GF-D8 (cell line): ENCODE results near the gene DCP1A.
"Not testable (repeated sequence)": the region's sequence is repeated elsewhere in the genome, so short reads cannot be mapped to it uniquely, and the experiment has no call there.

Source experiments
- DNase-seq: peaks from one replicate; lab custom pipeline; 2025; lab: John Stamatoyannopoulos, UW

Gene DCP1A

DNA sequence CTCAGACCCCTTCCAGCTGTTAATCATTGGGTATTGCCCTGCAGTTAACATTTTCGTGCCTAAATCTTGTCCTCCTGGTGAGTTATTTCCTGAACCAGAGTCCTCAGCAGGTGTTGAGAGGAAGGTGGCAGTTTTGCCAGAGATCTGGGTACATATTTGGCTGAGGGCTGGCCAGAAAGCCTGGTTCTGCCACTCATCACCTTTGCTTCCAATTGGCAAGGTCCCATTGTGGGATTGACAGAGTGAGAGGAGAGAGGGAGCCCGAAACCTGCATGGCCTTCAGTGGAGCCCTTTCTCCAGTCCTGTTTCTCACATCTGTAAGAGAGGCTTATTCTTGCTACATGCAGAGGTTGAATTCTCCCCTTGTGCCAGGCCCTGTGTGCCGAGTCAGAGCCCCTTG is 82.6 kb downstream of the DCP1A start:
- no peak for DNase-seq

DNA sequence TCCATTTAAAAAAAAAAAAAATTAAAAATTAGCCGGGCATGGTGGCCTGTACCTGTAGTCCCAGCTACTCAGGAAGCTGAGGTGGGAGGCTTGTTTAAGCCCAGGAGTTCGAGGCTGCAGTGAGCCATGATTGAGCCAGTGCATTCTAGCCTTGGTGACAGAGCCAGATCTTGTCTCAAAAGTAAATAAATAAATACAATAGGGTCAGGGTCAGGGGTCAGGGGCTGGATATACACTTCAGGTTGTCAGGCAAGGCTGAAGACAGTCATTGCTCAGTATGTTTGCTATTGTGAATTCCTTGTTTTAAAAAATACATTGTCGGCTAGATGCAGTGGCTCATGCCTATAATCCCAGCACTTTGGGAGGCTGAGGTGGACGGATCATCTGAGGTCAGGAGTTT is 83.4 kb downstream of the DCP1A start:
- no peak for DNase-seq

DNA sequence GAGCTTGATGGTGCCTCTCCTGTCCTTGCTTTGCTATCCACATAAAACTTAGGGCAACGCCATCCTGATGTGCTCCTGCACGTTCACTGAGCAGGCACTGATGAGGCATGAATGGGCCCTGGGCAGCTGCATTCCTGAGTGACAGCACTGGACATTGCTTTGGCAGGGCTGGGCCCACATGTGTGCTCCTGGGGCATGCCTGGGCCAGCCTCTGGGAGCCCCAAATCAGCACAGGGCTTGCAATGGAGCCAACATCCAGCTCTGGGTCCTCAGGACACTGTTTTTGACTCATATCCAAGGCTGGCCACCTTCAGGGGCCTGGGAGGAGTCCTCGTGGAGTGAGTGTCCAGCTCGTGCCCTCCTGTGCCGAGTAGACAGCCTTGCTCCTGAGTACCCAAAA is 85.6 kb downstream of the DCP1A start:
- no peak for DNase-seq

DNA sequence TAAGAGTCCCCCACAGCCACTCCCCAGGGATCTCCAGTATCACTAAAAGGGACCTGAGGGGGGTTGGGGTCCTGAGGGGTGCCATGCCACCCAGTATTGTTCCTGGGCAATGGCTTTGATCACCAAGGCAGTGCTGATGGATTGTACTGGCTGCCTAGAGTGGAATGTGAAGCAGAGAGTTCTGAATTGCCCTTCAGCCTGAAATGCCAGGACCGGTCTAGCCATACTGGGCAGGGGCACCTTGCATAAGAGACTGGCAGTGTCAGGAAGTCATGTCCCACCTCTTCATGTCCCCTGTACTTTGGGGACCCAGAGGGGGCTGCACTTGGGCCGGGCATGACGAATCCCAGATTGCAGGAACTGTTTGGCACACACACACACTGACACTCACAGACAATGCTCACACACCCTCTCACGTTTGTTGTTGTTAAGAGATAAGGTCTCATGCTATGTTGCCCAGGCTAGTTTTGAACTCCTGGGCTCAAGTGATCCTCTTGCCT is 87.0 kb downstream of the DCP1A start:
- DNase-seq: no peak

DNA sequence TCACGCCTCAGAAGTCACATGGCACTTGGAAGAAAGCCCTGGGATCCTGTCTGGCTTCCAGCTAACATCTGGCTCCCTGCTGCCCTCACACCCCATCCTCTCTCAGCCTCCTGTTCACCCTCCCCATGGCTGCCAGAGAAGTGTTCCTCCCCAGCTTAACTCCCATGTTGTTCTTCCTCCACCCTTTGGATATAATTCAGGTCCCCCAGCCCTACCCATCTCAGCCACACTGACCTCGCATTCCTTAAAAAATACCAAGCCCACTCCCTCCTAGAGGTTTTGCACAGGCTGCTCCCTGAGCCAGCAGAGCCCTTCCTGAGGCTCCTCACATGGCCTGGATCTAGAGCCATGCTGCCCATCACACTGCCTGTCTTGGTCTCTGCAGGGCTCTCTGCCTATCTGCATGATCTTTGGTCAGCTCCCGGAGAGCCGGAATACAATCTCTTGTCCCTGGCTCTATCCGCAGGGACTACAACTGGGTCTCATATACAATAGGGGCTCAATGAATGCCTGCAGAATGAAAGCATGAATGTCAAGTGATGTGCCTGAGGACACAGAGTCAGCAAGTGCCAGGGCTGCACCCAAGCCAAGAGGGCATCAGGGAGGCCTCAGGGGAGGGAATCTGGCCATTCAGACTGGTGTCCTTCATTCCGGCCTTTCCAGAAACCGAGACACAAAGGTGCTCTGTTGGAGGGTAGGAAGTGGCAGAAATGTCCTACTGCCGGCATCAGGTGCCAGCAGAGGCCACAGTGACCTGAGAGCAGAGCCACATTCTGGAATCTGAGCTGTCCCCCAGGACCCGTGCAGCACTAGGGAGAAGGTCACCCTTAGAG is 87.7 kb downstream of the DCP1A start:
- no peak for DNase-seq

DNA sequence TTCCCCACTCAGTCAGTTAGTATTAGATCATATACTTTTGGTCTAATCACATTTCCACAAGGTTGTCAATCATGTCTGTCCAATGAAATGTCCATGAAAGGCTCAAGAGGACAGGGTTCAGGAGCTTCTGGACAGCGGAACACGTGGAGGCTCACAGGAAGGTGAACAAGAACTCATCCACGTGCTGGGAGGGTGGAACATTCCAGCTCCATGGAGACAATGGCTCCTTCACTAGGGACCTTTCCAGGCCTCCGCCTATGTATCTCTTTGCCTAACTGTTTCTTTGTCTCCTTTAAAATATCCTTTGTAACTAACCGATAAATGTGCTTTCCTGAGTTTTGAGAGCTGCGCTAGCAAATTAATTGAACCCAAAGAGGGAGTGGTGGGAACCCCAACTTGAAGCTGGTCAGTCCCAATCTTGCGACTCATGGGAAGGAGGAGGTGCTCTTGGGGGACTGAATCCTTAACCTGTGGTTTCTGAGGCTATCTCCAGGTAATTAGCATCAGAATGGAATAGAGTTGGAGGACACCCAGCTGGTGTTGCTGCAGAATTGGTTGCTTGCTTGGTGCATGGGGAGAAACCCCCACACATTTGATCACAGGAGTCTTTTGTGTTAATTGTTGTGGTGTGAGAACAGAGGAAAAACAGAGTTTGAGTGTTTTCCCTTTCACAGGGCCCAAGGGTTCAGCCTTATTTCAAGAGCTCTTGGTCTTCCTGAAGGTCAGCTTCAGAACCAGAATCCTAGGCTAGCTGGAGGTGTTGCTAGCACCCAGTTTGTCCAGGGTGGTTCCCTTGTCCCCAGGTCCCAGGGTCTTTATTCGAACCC is 88.5 kb downstream of the DCP1A start:
- DNase-seq: no peak

DNA sequence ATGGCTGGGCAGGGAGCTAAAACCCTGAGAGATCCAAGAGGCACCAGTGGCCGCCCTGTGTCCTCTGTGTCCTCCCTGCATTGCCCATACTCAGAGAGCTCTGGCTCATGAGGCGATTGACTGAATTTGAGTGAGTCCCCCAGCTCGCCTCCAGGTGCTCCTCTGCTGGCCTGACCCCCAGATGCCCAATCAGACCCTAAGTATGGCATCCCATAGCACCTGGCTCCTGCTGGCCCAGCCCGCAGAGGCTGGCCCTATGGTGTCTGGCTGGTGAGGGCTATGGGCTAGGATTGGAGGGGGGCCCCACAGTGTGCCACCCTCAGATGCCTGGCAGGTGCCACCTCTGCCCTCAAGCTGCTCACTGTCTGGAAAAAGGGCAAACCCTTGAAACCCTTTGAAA is 89.9 kb downstream of the DCP1A start:
- DNase-seq: no peak

DNA sequence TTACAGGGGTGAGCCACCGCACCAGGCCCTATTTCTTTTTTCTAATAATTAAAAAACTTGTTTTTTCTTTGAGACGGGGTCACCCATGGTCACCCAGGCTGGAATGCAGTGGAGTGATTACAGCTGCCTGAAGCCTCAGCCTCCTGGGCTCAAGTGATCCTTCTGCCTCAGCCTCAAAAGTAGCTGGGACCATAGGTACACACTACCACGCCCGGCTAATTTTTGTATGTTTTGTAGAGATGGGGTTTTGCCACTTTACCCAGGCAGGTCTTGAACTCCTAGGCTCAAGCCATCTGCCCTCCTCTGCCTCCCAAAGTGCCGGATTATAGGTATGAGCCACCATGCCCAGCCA is 90.7 kb downstream of the DCP1A start:
- no peak for DNase-seq

DNA sequence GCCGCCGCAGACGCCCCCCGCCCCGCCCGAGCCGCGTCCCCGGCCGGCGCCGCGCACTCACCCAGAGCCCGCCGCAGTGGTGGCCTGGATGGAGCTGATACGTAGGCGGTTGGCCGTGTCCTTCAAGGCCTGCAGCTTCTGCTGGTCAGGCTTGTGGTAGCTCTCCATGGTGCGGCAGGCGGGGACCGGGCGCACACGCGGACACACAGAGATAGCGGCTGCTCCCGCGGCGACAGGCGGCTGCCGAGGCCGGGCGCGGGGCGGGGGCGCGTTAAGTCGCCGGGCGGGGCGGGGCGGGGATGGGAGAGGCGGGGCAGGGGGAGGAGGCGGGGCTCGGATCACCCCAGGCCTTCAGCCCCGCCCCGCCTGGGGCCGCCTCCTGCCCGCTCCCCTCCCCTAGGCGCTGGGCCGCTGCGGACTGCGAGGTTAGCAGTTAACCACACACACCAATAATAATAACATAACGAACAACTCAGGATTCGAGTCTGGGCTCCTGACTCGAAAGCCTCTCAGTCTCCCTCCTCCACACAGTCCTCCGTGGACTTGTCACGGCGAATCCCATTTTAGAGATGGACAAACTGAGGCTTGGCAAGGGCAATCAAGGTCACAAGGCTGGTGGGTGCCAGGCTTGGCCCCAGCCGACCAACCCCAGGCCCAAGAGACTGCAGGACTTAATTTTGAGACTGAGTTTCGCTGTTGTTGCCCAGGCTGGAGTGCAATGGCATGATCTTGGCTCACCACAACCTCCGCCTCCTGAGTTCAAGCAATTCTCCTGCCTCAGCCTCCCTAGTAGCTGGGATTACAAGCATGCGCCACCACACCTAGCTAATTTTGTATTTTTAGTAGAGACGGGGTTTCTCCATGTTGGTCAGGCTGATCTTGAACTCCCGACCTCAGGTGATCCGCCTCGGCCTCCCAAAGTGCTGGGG is 91.3 kb downstream of the DCP1A start, which contains the start of gene TKT:
Gene TKT, minus strand, starts transcription at position 248 of the 929 bp plus-strand sequence. Its CDS starts 80 bp downstream, at position 168.
- DNase-seq: peak; percentile 57

DNA sequence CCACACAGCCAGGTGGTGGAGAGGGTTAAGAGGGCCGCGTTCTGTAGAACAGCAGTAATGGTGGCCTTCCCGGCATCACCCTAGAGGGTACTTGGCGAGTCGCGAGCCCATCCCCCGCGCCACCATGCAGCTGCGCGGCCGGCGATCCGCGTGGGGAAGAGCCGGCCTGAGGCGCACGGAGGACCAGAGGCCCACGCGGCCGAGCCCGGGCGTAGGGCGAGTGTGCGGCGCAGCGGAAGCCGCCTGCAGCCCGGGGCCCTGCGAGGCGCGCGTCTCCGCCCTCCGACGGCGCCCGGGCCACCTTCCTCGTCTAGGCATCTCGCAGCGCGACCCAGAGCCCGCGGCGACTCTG is 91.9 kb downstream of the DCP1A start:
- no peak for DNase-seq

DNA sequence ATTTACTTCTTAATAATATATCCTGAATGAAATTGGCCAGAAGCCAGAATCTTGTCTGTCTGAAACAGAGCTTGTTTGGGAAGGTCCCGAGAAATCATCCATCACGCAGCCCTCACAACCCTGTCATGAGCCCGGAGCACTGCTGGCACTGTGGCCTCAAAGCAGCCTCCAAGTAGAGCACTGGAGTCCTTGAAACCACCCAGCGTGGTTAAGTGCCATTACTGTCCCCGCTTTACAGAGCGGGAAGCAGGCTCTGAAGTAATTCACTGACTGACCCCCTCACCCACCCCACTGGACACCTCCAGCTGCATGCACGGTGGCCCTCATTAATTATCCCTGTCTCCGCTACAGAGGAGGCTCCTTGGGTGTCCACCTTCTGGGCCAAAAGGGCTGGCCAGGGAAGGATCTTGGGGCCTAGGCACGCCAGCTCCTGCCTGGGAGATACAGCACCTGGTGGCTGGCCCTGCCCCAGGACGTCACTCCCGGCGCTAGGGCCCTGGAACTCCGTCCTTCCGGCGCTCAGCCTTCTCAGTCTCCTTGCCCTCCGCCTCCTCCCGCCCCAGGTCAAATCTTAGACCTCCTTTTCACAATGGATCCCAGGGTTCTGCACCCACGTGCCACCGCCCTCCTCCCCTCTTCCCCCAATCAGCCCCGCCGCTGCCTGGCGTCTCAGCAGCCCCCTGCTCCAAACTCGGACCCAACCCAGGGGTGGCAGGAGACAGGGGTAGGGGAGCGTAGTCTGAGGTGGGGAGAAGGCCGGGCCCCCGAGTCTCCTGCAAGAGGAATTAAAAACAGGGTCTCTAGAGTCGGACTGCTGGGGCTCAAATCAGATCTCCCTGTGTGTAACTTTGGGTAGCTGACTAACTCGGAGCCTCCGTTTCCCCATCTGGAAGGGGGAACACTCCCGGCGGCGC is 92.6 kb downstream of the DCP1A start:
- DNase-seq: no peak

DNA sequence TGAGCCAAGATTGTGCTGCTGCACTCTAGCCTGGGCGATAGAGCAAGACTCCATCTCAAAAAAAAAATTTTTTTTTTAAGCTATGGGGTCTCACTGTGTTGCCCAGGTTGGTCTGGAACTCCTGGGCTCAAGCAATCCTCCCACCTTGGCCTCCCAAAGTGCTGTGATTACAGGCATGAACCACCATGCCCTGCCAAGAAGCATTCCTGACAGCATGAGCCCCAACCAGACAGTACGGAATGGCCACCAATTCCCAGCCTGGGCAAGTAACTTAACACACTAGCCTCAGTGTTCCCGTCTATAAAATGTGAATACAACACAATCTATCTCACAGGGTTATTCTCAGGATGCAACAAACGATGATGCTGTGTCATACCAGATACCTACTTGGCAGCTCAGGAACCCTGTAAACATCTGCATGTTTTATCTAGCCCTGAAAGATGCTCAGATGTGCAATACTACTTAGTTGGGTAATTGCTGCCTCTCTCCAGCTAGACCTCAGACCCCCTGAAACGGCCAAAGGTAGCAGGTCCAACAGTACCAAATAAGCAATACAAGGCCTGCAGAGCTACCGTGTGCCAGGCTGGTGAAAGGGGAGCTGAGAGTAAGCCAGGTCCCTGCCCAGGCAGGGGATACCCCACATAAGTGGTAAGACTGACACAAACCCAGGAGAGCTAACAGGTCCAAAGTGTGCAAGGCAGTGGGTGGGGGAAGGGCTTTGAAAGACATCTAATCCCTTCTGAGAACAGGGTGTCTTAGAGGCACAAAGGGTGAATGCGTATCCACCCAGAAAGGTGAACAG is 93.4 kb downstream of the DCP1A start:
- no peak for DNase-seq

DNA sequence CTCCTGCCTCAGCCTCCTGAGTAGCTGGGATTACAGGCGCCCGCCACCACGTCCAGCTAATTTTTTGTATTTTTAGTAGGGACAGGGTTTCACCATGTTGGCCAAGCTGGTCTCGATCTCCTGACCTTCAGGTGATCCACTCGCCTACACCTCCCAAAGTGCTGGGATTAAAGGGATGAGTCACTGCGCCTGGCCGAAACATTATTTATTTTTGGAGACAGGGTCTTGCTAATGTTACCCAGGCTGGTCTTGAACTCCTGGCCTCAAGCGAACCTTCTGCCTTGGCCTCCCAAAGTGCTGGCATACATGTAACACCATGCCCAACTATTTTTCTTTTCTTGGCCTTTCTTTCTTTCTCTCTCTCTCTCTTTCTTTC is 94.4 kb downstream of the DCP1A start:
- DNase-seq: not testable (repeated sequence)

DNA sequence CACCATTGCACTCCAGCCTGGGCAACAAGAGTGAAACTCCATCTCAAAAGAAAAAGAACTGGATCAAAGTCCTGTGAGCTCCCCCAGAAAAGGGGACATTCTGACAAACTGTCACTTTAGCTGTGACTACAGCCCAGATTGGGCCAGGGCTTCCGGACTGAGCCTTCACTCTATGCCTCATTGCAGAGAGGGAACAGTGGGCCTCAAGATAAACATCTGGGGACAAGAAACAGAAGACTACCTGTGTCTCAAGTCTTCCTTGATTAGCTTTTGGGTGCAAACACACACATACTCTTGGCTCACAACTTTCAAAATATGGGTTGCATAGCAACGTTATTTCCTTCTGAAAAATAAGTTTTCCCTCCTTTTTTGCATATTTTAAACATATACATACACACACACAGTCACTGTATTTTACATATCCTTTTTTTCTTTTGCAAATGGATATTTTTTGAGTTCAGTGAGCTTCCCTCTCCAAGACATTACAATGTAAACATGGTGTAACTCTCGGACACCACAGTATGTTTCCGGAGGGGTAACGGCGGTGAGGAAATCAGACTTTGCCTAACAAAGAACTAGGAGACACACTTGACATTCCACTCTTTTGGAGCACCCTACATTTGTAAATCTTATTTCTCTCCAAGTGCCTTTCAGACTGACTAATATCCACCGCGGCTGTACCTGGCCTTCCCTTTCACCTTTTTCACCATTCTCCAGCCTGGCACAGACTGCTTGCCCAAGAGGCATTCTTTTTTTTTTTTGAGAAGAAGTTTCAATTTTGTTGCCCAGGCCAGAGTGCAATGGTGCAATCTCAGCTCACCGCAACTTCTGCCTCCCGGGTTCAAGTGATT is 95.0 kb downstream of the DCP1A start:
- DNase-seq: peak; percentile 88

DNA sequence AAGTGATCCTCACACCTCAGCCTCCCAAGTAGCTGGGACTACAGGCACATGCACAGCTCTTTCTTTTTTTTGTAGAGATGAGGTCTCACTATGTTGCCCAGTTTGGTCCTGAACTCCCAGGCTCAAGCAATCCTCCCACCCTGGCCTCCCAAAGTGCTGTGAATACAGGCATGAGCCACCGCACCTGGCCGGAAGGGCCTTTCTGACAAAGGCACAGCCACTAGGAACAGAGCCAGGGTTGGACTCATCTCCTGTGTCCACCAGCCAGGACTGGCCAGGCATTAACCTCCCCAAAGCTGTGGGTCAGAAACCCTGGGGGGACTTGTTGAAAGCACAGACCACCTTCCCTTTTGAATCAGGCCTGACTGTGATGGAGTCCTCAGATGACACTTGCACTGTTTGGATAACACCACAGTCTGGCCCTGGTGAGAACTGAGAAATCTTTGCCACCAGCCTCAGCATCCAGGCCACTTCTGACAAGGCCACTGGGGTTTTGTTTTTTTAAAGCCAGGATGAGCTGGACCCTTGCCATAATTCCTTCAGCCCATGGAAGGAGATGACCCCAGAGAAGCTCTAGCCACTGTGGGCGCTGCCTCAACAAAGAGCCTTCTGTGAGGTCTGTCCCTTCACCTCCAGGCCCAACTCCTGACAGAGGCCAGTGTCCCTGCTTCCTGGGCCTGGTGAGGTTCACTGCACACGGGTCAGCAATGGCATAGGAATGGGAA is 96.3 kb downstream of the DCP1A start:
- no peak for DNase-seq

DNA sequence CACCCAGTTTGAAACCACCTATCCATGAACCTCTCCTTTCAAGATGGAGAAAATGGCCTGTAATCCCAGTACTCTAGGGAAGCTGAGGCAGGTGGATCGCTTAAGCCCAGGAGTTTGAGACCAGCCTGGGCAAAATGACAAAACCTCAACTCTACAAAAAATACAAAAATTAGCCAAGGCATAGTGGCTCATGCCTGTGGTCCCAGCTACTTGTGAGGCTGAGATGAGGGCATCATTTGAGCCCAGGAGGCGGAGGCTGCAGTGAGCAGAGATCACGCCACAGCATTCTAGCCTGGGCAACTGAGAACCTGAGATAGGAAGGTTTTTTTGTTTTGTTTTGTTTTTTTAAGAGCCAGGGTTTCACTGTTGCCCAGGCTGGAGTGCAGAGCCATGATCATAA is 96.9 kb downstream of the DCP1A start:
- DNase-seq: no peak

DNA sequence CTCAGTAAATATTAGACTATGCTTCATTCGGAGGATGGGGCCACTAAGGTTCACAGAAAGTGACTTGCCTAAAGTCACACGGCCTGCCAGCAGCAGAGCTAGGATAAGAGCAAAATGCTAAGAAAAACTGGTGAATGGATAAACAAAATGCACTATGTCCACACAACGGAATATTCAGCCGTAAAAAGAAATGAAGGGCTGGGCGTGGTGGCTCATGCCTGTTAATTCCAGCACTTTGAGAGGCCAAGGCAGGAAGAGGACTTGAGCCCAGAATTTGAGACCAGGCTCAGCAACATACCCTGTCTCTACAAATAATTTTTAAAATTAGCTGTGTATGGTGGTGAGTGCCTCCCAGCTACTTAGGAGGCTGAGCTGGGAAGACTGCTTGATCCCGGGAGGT is 99.2 kb downstream of the DCP1A start:
- no peak for DNase-seq

DNA sequence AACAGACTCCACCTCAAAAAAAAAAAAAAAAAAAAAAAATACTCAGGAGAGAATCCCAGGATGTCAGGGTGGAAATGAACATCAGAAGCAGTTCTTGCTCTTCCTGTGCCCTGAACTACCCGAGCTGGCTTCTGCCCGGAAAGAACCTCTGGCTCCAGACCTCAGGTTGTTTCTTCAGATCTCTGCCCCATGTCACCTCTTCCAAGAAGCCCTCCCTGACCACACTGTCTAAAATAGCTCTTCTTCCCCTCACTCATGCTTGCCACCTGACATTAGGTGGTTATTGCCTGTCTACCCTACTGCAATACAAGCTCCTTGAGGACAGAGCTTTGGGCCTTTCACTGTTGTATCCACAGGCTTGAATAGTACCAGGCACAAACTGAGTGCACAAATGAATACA is 99.7 kb downstream of the DCP1A start:
- DNase-seq: no peak

DNA sequence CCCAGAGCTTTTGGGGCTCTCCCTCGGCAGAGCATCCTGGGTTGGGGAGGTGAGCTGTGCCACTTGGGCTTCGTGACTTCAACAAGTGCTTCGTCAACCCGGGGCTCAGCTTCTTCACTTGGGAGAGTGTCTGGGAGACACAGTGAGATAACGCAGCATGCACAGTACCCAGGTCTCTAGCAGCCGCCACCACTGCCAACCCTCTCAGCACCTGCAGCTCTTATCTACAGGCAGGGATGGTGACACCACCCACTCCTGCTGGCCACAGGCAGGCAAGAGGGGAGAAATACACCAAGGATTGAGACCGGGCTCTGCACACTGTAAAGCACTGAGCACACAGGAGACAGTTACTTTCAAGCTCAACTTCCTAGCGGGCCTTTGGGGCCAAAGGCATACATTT is 103.1 kb downstream of the DCP1A start:
- no peak for DNase-seq
